GM18951 (cell line): ENCODE measurements around the gene PRRC1.

Experiments
- POLR2A ChIP-seq: IDR thresholded peaks from 4 replicates; pipeline ENCODE4 v1.6.1; 2011; ENCODE audit warnings: mild to moderate bottlenecking; ENCODE audit not compliant: insufficient read length, insufficient read depth; ENCODE audit errors: extremely low read depth
- in situ Hi-C: fragments of 300-500 bp; cut with MboI; formaldehyde crosslinking; loops from one replicate; pipeline ENCODE4 v1.12.0; 2022; ENCODE audit warnings: low sequenced_read_pairs, mixed read lengths, inconsistent platforms; ENCODE audit not compliant: unreplicated experiment

The PRRC1 gene

DNA sequence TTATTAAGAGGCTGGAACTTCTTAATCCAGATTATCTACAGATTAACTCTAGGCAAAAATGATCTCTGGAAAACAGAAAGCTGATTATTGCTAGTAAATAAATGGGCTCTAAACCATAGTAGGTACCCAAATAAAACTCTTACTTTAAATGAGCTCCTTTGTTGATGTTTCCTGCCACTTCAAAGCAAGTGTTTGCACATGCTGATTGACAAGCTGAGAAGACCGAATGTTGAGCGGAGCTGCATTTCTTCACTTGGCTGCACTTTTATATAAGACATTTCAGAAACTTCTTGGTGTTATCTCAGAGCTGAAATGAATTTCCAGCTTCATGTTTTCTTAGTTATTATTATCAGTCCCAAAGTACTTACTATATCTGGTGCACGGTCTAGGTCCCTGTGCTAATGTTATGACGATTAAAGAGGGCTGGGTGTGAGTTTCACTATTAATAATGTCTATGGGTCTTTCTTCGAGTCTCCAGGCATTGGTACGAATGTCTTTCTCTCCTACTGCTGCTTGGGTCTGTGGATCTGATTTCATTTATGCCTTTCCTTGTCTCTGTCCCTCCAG is 72.8 kb downstream of the PRRC1 start:
- in situ Hi-C loops, result no loop called here
- no peak for TF ChIP-seq POLR2A

GRCh38 chr5:127595484-127596368 is 78.3 kb downstream of the PRRC1 start:
- no peak for TF ChIP-seq POLR2A
- in situ Hi-C loops, result no loop called here

DNA sequence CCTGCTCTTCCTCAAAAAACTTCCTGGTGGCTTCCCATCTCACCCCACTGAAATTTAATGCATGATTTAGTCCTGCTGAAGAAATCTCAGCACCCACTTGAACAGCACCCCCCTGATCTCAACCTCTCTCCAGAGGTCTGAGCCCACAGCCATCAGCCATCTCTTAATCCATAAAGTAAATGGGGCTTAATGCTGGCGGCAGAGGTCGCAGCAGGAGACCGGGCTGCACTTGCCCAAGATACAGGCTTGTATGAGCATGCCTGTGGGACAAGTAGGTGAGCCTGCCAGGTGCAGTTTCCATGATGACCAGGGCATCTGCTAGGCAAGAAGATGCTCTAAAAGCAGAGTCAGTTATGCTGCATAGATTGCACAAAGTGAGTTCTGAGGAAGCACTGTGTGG is 79.1 kb downstream of the PRRC1 start:
- in situ Hi-C loops, result no loop called here

DNA sequence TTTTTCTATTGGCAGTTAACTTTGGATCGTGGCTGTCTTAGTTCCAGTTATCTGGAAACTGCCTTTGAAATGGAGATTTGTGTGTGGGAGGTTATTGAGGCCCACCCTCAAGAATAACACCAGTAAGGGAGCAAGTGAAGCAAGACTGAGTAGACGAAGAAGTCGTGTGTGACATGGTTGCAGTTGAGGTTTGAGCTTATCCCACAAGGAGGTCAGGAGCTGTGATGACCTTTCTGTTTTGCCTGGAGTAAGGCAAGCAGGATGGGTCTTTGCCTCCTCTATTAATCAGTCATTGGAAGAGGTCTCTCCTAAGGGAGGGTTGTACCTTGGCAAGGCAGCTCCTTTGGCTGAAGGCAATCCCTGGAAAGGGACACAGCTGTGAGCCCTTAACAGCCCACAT is 81.9 kb downstream of the PRRC1 start:
- in situ Hi-C loops, result no loop called here
- no peak for TF ChIP-seq POLR2A

More for the DNA sequence above, 79.1 kb downstream of the PRRC1 start:
- TF ChIP-seq POLR2A, result no peak

DNA sequence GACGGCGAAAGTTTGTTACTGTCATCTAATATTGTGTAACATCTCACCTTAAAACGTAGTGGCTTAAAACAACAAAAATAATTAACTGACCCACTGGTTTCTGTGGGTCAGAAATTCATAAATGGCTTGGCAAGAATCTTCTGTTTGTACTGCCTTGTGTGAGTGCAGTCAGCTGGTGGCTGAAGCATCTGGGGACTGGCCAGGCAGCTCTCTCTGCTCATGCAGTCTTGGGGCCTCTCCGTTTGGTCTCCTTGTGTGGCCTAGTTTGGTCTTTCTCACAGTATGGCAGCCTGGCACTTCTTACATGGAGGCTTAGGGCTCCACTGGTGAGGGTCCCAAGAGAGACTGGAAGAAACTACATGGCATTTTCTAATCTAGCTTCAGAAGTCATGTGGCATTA is 82.4 kb downstream of the PRRC1 start:
- no peak for TF ChIP-seq POLR2A
- in situ Hi-C loops, result no loop called here

DNA sequence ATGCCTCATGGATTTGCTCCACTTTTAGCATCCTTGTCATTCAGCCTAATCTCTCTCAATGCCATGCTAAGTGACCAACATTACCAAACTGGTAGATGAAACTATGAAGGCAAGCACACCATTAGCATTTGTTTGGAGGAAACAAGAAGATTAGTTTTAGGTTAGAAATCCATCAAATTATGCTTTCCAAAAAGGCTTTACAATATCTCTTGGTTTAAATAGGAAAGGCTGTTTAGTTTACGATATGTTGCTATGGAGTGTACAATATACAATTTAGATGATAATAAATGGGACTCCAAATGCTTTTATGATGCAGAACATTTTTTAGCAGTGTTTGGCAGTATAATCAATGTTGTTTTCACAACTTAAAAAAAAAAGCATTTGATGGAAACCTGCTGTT is 83.7 kb downstream of the PRRC1 start:
- TF ChIP-seq POLR2A, result no peak
- in situ Hi-C loops, result no loop called here

GRCh38 chr5:127601601-127602000 is 84.2 kb downstream of the PRRC1 start:
- in situ Hi-C loops, result no loop called here

GRCh38 chr5:127602481-127602880 is 85.0 kb downstream of the PRRC1 start:
- in situ Hi-C loops, result no loop called here
- TF ChIP-seq POLR2A, result no peak

More at GRCh38 chr5:127601601-127602000, 84.2 kb downstream of the PRRC1 start:
- no peak for TF ChIP-seq POLR2A

GRCh38 chr5:127602896-127603844 is 85.7 kb downstream of the PRRC1 start:
- in situ Hi-C loops, result no loop called here
- TF ChIP-seq POLR2A, result no peak
